K562 (cell line): Measurements from ENCODE around the gene PRSS57. TPM values are rescaled to one million over a fixed set of nuclear protein-coding genes. Genes with fewer than 3 reads are reported as not detected.

Experiments
- BACH1 ChIP-seq: fragments of 200-800 bp; sonication (Bioruptor generic); IDR thresholded peaks from 2 replicates; pipeline ENCODE4 v1.6.1; 2016; ENCODE audit warnings: missing genetic modification characterization, missing compliant biosample characterization
- CEBPB ChIP-seq: fragments of 450-650 bp; IDR thresholded peaks from 2 replicates; pipeline ENCODE4 v1.6.1; 2016; ENCODE audit warnings: missing genetic modification characterization, missing compliant biosample characterization
- DPF2 ChIP-seq: fragments of 450-650 bp; IDR thresholded peaks from 2 replicates; pipeline ENCODE4 v1.6.1; 2016
- EGR1 ChIP-seq: fragments of 450-650 bp; conservative IDR thresholded peaks from 2 replicates; pipeline ENCODE4 v1.6.1; 2017; ENCODE audit warnings: mild to moderate bottlenecking
- EP400 ChIP-seq: fragments of 450-650 bp; IDR thresholded peaks from 2 replicates; pipeline ENCODE4 v1.6.1; 2017; ENCODE audit warnings: antibody characterized with exemption, mild to moderate bottlenecking, moderate library complexity
- HDAC3 ChIP-seq: fragments of 450-650 bp; IDR thresholded peaks from 2 replicates; pipeline ENCODE4 v1.6.1; 2018; ENCODE audit warnings: borderline replicate concordance, mild to moderate bottlenecking, moderate library complexity; ENCODE audit not compliant: partially characterized antibody
- HEY1 ChIP-seq: fragments of 250-450 bp; sonication (Bioruptor Pico); IDR thresholded peaks from 2 replicates; pipeline ENCODE4 v1.5.0; 2020; ENCODE audit warnings: mild to moderate bottlenecking, moderate library complexity, borderline replicate concordance
- PTBP1 ChIP-seq: fragments of 200-400 bp; formaldehyde crosslinking; IDR thresholded peaks from 2 replicates; pipeline ENCODE4 v1.6.1; 2017; ENCODE audit warnings: low read depth, low read length
- WHSC1 ChIP-seq: IDR thresholded peaks from one replicate; pipeline ENCODE4 v1.6.1; 2012; ENCODE audit warnings: low read length, control low read depth, inconsistent platforms
- ZBTB7A ChIP-seq: IDR thresholded peaks from 2 replicates; pipeline ENCODE4 v1.6.1; 2011; ENCODE audit warnings: low read depth, mild to moderate bottlenecking, low read length, moderate library complexity, borderline replicate concordance; ENCODE audit not compliant: control insufficient read depth
- ZFP1 ChIP-seq: fragments of 450-650 bp; formaldehyde crosslinking; IDR thresholded peaks from 2 replicates; pipeline ENCODE4 v1.4.0; 2020; ENCODE audit warnings: mild to moderate bottlenecking, mixed read lengths
- ZFP36 ChIP-seq: fragments of 150-350 bp; IDR thresholded peaks from 2 replicates; pipeline ENCODE4 v1.6.1; 2018; ENCODE audit warnings: low read length, low read depth; ENCODE audit not compliant: partially characterized antibody
- ZKSCAN3 ChIP-seq: fragments of 250-450 bp; sonication (Bioruptor Pico); IDR thresholded peaks from 2 replicates; pipeline ENCODE4 v1.4.0; 2020
- ZNF253 ChIP-seq: fragments of 250-450 bp; sonication (Bioruptor Pico); conservative IDR thresholded peaks from 2 replicates; pipeline ENCODE4 v1.6.1; 2021; ENCODE audit warnings: mild to moderate bottlenecking
- polyA plus RNA-seq, 8 experiments: library from polyadenylated mRNA; depleted of rRNA in 4 of 8; stranded (reverse) in 5 of 8; unstranded in 3 of 8; fragments of >200 nt; fragmentation: Nextera tagmentation in 2 of 8; fragmentation: Illumina TruSeq in 1 of 8; extraction: Ambion mirVana in 2 of 8; extraction: Trizol in 1 of 8; gene quantifications; 2 replicates each; pipeline versions ENCODE4 v1.2.1 to v1.2.3, GENCODE V29; 2011 to 2014; ENCODE audit warnings: inconsistent platforms in 1 of 8, missing spikeins in 1 of 8
- total RNA-seq, 7 experiments: library from RNA; depleted of rRNA in 6 of 7; stranded (reverse); fragments of >200 nt in 6 of 7; fragmentation: Illumina TruSeq in 2 of 7; extraction: Trizol in 2 of 7; gene quantifications; 2 replicates each; pipeline versions ENCODE4 v1.2.1 to v1.2.3, GENCODE V29; 2011 to 2021; ENCODE audit warnings: low replicate concordance in 1 of 7
- TF ChIP-seq, protein P1 (sequence below): fragments of 200-600 bp; sonication (generic); IDR thresholded peaks from one replicate; pipeline ENCODE4 v1.6.1; 2012; ENCODE audit warnings: mild to moderate bottlenecking, low read depth, low read length, inconsistent platforms
- TF ChIP-seq, protein P2 (sequence below): fragments of 450-650 bp; formaldehyde crosslinking; IDR thresholded peaks from 2 replicates; pipeline ENCODE4 v1.4.0; 2020; ENCODE audit warnings: mild to moderate bottlenecking, moderate library complexity

PRSS57 gene
- total and polyA plus RNA-seq, 9 of the 15 experiments (the other 6 are each of a cell fraction or from before 2014, with no cell fraction given) = 0.06 to 2.5 (median 1.3) TPM; not detected in 3

DNA sequence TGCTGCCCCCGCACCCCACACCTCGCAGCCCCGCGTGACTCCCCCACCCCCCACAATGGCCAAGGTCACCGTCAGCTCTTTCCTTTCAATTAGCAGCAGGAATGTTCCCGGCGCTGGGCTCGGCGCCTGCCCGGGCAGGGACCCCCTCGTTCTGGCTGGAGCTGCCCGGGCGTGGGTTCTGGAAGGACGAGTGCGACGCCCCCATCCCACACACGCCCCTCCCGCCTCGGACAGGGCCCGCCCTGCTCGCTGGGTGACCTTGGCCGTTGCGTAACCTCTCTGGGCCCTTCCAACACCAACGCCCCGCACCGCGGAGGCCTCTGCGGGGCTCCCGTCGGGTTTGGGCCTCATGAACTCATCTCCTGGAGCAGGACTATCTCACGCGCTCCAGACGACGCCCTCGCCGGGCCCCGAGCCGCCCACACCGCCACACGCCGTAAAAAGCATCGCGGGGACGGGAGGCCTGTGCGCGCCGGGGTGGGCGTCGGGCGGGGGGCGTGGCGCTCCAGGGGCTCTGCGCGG is 23.8 kb upstream of the PRSS57 start (continued):
- TF ChIP-seq HDAC3 (no peak), WHSC1 (no peak), ZBTB7A (peak; percentile 59), HEY1 (CRISPR knock-in tag) (no peak), ZNF253 (CRISPR knock-in tag) (no peak), DPF2 (no peak), CEBPB (tag) (peak; percentile 92), ZFP1 (CRISPR knock-in tag) (no peak), BACH1 (no peak), ZKSCAN3 (no peak), PTBP1 (0 out of 2 replicates have a peak, but pooled peaks have one; percentile 24), EGR1 (peak; percentile 50), ZFP36 (peak; percentile 19), EP400 (no peak)
- TF ChIP-seq, protein P1, sequence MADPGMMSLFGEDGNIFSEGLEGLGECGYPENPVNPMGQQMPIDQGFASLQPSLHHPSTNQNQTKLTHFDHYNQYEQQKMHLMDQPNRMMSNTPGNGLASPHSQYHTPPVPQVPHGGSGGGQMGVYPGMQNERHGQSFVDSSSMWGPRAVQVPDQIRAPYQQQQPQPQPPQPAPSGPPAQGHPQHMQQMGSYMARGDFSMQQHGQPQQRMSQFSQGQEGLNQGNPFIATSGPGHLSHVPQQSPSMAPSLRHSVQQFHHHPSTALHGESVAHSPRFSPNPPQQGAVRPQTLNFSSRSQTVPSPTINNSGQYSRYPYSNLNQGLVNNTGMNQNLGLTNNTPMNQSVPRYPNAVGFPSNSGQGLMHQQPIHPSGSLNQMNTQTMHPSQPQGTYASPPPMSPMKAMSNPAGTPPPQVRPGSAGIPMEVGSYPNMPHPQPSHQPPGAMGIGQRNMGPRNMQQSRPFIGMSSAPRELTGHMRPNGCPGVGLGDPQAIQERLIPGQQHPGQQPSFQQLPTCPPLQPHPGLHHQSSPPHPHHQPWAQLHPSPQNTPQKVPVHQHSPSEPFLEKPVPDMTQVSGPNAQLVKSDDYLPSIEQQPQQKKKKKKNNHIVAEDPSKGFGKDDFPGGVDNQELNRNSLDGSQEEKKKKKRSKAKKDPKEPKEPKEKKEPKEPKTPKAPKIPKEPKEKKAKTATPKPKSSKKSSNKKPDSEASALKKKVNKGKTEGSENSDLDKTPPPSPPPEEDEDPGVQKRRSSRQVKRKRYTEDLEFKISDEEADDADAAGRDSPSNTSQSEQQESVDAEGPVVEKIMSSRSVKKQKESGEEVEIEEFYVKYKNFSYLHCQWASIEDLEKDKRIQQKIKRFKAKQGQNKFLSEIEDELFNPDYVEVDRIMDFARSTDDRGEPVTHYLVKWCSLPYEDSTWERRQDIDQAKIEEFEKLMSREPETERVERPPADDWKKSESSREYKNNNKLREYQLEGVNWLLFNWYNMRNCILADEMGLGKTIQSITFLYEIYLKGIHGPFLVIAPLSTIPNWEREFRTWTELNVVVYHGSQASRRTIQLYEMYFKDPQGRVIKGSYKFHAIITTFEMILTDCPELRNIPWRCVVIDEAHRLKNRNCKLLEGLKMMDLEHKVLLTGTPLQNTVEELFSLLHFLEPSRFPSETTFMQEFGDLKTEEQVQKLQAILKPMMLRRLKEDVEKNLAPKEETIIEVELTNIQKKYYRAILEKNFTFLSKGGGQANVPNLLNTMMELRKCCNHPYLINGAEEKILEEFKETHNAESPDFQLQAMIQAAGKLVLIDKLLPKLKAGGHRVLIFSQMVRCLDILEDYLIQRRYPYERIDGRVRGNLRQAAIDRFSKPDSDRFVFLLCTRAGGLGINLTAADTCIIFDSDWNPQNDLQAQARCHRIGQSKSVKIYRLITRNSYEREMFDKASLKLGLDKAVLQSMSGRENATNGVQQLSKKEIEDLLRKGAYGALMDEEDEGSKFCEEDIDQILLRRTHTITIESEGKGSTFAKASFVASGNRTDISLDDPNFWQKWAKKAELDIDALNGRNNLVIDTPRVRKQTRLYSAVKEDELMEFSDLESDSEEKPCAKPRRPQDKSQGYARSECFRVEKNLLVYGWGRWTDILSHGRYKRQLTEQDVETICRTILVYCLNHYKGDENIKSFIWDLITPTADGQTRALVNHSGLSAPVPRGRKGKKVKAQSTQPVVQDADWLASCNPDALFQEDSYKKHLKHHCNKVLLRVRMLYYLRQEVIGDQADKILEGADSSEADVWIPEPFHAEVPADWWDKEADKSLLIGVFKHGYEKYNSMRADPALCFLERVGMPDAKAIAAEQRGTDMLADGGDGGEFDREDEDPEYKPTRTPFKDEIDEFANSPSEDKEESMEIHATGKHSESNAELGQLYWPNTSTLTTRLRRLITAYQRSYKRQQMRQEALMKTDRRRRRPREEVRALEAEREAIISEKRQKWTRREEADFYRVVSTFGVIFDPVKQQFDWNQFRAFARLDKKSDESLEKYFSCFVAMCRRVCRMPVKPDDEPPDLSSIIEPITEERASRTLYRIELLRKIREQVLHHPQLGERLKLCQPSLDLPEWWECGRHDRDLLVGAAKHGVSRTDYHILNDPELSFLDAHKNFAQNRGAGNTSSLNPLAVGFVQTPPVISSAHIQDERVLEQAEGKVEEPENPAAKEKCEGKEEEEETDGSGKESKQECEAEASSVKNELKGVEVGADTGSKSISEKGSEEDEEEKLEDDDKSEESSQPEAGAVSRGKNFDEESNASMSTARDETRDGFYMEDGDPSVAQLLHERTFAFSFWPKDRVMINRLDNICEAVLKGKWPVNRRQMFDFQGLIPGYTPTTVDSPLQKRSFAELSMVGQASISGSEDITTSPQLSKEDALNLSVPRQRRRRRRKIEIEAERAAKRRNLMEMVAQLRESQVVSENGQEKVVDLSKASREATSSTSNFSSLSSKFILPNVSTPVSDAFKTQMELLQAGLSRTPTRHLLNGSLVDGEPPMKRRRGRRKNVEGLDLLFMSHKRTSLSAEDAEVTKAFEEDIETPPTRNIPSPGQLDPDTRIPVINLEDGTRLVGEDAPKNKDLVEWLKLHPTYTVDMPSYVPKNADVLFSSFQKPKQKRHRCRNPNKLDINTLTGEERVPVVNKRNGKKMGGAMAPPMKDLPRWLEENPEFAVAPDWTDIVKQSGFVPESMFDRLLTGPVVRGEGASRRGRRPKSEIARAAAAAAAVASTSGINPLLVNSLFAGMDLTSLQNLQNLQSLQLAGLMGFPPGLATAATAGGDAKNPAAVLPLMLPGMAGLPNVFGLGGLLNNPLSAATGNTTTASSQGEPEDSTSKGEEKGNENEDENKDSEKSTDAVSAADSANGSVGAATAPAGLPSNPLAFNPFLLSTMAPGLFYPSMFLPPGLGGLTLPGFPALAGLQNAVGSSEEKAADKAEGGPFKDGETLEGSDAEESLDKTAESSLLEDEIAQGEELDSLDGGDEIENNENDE = no peak
- TF ChIP-seq, protein P2, sequence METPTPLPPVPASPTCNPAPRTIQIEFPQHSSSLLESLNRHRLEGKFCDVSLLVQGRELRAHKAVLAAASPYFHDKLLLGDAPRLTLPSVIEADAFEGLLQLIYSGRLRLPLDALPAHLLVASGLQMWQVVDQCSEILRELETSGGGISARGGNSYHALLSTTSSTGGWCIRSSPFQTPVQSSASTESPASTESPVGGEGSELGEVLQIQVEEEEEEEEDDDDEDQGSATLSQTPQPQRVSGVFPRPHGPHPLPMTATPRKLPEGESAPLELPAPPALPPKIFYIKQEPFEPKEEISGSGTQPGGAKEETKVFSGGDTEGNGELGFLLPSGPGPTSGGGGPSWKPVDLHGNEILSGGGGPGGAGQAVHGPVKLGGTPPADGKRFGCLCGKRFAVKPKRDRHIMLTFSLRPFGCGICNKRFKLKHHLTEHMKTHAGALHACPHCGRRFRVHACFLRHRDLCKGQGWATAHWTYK = no peak
